WTC11 (cell line): ENCODE results near the gene MAP3K21. TPM values are rescaled to one million over a fixed set of nuclear protein-coding genes. Genes with fewer than 3 reads are reported as not detected.

Source experiments
- ATAC-seq: fragments of 200-7000 bp; cut with Tn5 transposase; 2 replicates; pipeline ENCODE4 v1.10.0; 2021; ENCODE audit warnings: mild to moderate bottlenecking, moderate library complexity
- CTCF ChIA-PET: fragments of 300-600 bp; sonication (Branson Sonifier 250); formaldehyde crosslinking; loops from one replicate; lab custom pipeline; 2021; ENCODE audit warnings: antibody characterized with exemption; lab: Charles Lee
- POLR2A ChIA-PET: fragments of 350-600 bp; sonication (Branson Sonifier 250); formaldehyde crosslinking; loops from one replicate; lab custom pipeline; 2021; ENCODE audit warnings: antibody characterized with exemption; lab: Charles Lee
- DNase-seq: peaks from one replicate; pipeline ENCODE4 v3.0.0; 2021; ENCODE audit warnings: low spot score
- H3K27ac Mint-ChIP-seq: 2 replicates; pipeline ENCODE4 v1.8.0; 2021; ENCODE audit warnings: mixed read lengths
- H3K27me3 Mint-ChIP-seq: 2 replicates; pipeline ENCODE4 v1.8.0; 2021; ENCODE audit warnings: low read depth, mild to moderate bottlenecking, moderate library complexity, mixed read lengths
- H3K36me3 Mint-ChIP-seq: 2 replicates; pipeline ENCODE4 v1.8.0; 2021; ENCODE audit warnings: mixed read lengths
- H3K4me1 Mint-ChIP-seq: 2 replicates; pipeline ENCODE4 v1.8.0; 2022; ENCODE audit warnings: mixed read lengths
- H3K4me3 Mint-ChIP-seq: 2 replicates; pipeline ENCODE4 v1.8.0; 2021; ENCODE audit warnings: mild to moderate bottlenecking, moderate library complexity, mixed read lengths
- H3K9me3 Mint-ChIP-seq: 2 replicates; pipeline ENCODE4 v1.8.0; 2021; ENCODE audit warnings: mixed read lengths
- ATF6 ChIP-seq: sonication (generic); formaldehyde crosslinking; IDR thresholded peaks from 2 replicates; pipeline ENCODE4 v1.8.1; 2023; ENCODE audit warnings: mild to moderate bottlenecking, missing genetic modification reagents
- CREM ChIP-seq: sonication (generic); formaldehyde crosslinking; IDR thresholded peaks from 2 replicates; pipeline ENCODE4 v1.8.1; 2022; ENCODE audit warnings: mild to moderate bottlenecking, missing genetic modification reagents, moderate library complexity
- ESRRA ChIP-seq: sonication (generic); formaldehyde crosslinking; IDR thresholded peaks from 2 replicates; pipeline ENCODE4 v1.8.1; 2022; ENCODE audit warnings: mild to moderate bottlenecking, missing genetic modification reagents, borderline replicate concordance
- ETV6 ChIP-seq: sonication (generic); formaldehyde crosslinking; IDR thresholded peaks from 2 replicates; pipeline ENCODE4 v1.8.1; 2022; ENCODE audit warnings: mild to moderate bottlenecking, missing genetic modification reagents
- FOXP1 ChIP-seq: sonication (generic); formaldehyde crosslinking; IDR thresholded peaks from 2 replicates; pipeline ENCODE4 v1.8.0; 2022; ENCODE audit warnings: missing genetic modification reagents, mild to moderate bottlenecking, moderate library complexity, borderline replicate concordance
- HMGA2 ChIP-seq: fragments of 250-450 bp; sonication (Bioruptor Pico); IDR thresholded peaks from 2 replicates; pipeline ENCODE4 v1.4.0; 2021; ENCODE audit warnings: mild to moderate bottlenecking, moderate library complexity
- HMGXB4 ChIP-seq: sonication (generic); formaldehyde crosslinking; IDR thresholded peaks from 2 replicates; pipeline ENCODE4 v1.8.1; 2023; ENCODE audit warnings: mild to moderate bottlenecking, moderate library complexity, missing genetic modification reagents
- KAT7 ChIP-seq: sonication (generic); formaldehyde crosslinking; IDR thresholded peaks from 2 replicates; pipeline ENCODE4 v1.8.1; 2023; ENCODE audit warnings: missing genetic modification reagents, mild to moderate bottlenecking, borderline replicate concordance
- MLX ChIP-seq: sonication (generic); formaldehyde crosslinking; IDR thresholded peaks from 2 replicates; pipeline ENCODE4 v1.8.1; 2023; ENCODE audit warnings: mild to moderate bottlenecking, missing genetic modification reagents, moderate library complexity
- NFE2L1 ChIP-seq: sonication (generic); formaldehyde crosslinking; IDR thresholded peaks from 2 replicates; pipeline ENCODE4 v1.8.1; 2023; ENCODE audit warnings: missing genetic modification reagents
- OVOL2 ChIP-seq: fragments of 250-450 bp; sonication (Bioruptor Pico); IDR thresholded peaks from 2 replicates; pipeline ENCODE4 v1.9.0; 2021; ENCODE audit warnings: mild to moderate bottlenecking, borderline replicate concordance
- PRRX2 ChIP-seq: fragments of 250-450 bp; sonication (Bioruptor Pico); IDR thresholded peaks from 2 replicates; pipeline ENCODE4 v1.8.0; 2021; ENCODE audit warnings: mild to moderate bottlenecking
- ZBTB43 ChIP-seq: sonication (generic); formaldehyde crosslinking; IDR thresholded peaks from 2 replicates; pipeline ENCODE4 v1.8.1; 2023; ENCODE audit warnings: mild to moderate bottlenecking, missing genetic modification reagents
- ZNF423 ChIP-seq: fragments of 250-450 bp; sonication (Bioruptor Pico); IDR thresholded peaks from 2 replicates; pipeline ENCODE4 v2.1.2; 2022; ENCODE audit warnings: mild to moderate bottlenecking, moderate library complexity
- total RNA-seq: library from RNA; stranded (reverse); gene quantifications from 3 replicates; pipeline ENCODE4 v1.2.3, GENCODE V29; 2021
- TF ChIP-seq, protein P1 (sequence below): sonication (generic); formaldehyde crosslinking; IDR thresholded peaks from 2 replicates; pipeline ENCODE4 v1.8.0; 2022; ENCODE audit warnings: mild to moderate bottlenecking, missing genetic modification reagents
- TF ChIP-seq, protein P2 (sequence below): sonication (generic); formaldehyde crosslinking; IDR thresholded peaks from 2 replicates; pipeline ENCODE4 v1.8.0; 2022; ENCODE audit warnings: mild to moderate bottlenecking, missing genetic modification reagents

Gene MAP3K21
- total RNA-seq, 1 experiment from 2014 or later, result 24.0 TPM

GRCh38 chr1:233289676-233290075 lies 37.8 kb upstream of the MAP3K21 start (continued):
- TF ChIP-seq HMGA2 (no peak), FOXP1 (no peak), ETV6 (CRISPR knock-in tag) (peak; percentile 75; the same call in 1 of the 2 replicates)

GRCh38 chr1:233290396-233291034 lies 37.0 kb upstream of the MAP3K21 start:
- peak overlapping the region; percentile 41 for H3K4me3 Mint-ChIP-seq
- H3K36me3 Mint-ChIP-seq, result peaks cover 29% of the 10 kb centered on the region
- ATAC-seq, result no peak

GRCh38 chr1:233293556-233294446 lies 33.7 kb upstream of the MAP3K21 start:
- peaks cover 67% of the 10 kb centered on the region for H3K4me1 Mint-ChIP-seq
- CTCF ChIA-PET, result no interaction called here
- H3K36me3 Mint-ChIP-seq, result peaks cover 5% of the 10 kb centered on the region; the same call in 1 of the 2 replicates
- no peak for ATAC-seq
- H3K27me3 Mint-ChIP-seq, result no peaks in the 10 kb centered on the region
- TF ChIP-seq ATF6 (CRISPR knock-in tag), result no peak
- no peak for TF ChIP-seq OVOL2 (CRISPR knock-in tag)
- TF ChIP-seq KAT7 (CRISPR knock-in tag), result no peak
- TF ChIP-seq, protein P1, sequence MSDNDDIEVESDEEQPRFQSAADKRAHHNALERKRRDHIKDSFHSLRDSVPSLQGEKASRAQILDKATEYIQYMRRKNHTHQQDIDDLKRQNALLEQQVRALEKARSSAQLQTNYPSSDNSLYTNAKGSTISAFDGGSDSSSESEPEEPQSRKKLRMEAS (CRISPR knock-in tag), result no peak
- peak overlapping the region; percentile 85 for H3K4me3 Mint-ChIP-seq
- no peak for DNase-seq
- H3K9me3 Mint-ChIP-seq, result no peaks in the 10 kb centered on the region
- POLR2A ChIA-PET, result no interaction called here
- peak overlapping the region; percentile 92 for H3K27ac Mint-ChIP-seq

More at GRCh38 chr1:233290396-233291034, 37.0 kb upstream of the MAP3K21 start:
- H3K9me3 Mint-ChIP-seq, result peaks cover 6% of the 10 kb centered on the region; the same call in 1 of the 2 replicates
- DNase-seq, result no peak
- H3K27me3 Mint-ChIP-seq, result no peaks in the 10 kb centered on the region
- H3K27ac Mint-ChIP-seq, result peak overlapping the region; percentile 78
- peaks cover 82% of the 10 kb centered on the region for H3K4me1 Mint-ChIP-seq
- TF ChIP-seq NFE2L1 (CRISPR knock-in tag), result no peak
- no peak for TF ChIP-seq CREM
- no peak for TF ChIP-seq HMGXB4 (CRISPR knock-in tag)
- no peak for TF ChIP-seq ZNF423
- no peak for TF ChIP-seq MLX (CRISPR knock-in tag)
- no peak for TF ChIP-seq ESRRA (CRISPR knock-in tag)
- TF ChIP-seq FOXP1, result no peak
- TF ChIP-seq PRRX2 (CRISPR knock-in tag), result no peak
- CTCF ChIA-PET, result no interaction called here
- POLR2A ChIA-PET, result interaction anchor here (0.7 kb wide), 2 partner anchors 1323 to 1610 kb away, joined by 4 to 6 read pairs; no protein-coding TSS in a partner anchor

DNA sequence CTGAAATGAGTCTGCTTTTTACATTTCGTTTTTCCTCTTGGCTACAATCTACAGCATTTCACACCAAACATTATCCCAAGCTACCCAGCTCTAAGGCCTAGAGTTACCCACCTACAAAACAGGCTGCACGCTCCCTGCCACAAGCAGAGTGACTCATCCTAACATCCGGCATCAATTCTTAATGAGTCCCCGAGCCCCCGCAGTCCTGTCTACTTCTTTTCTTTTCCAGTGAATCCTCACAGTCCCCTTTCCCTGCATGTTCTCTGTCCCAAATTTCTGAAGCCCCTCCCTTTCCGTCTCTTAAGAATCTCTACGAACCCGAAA lies 32.6 kb upstream of the MAP3K21 start:
- POLR2A ChIA-PET, result interaction anchor here (1.0 kb wide), 1 partner anchor 34 kb away, joined by 5 read pairs; no protein-coding TSS in a partner anchor
- Mint-ChIP-seq H3K27me3 (no peaks in the 10 kb centered on the region), H3K4me1 (peaks cover 56% of the 10 kb centered on the region), H3K4me3 (peak overlapping the region; percentile 85), H3K9me3 (no peaks in the 10 kb centered on the region), H3K36me3 (no peaks in the 10 kb centered on the region), H3K27ac (peak overlapping the region; percentile 94)
- DNase-seq, result no peak
- CTCF ChIA-PET, result no interaction called here
- peak; percentile 38 for ATAC-seq
- TF ChIP-seq, protein P2, sequence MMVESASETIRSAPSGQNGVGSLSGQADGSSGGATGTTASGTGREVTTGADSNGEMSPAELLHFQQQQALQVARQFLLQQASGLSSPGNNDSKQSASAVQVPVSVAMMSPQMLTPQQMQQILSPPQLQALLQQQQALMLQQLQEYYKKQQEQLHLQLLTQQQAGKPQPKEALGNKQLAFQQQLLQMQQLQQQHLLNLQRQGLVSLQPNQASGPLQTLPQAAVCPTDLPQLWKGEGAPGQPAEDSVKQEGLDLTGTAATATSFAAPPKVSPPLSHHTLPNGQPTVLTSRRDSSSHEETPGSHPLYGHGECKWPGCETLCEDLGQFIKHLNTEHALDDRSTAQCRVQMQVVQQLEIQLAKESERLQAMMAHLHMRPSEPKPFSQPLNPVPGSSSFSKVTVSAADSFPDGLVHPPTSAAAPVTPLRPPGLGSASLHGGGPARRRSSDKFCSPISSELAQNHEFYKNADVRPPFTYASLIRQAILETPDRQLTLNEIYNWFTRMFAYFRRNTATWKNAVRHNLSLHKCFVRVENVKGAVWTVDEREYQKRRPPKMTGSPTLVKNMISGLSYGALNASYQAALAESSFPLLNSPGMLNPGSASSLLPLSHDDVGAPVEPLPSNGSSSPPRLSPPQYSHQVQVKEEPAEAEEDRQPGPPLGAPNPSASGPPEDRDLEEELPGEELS (CRISPR knock-in tag), result no peak
- no peak for TF ChIP-seq ESRRA (CRISPR knock-in tag)
- no peak for TF ChIP-seq NFE2L1 (CRISPR knock-in tag)
- TF ChIP-seq ZBTB43 (CRISPR knock-in tag), result no peak
- TF ChIP-seq FOXP1, result no peak
